Large intestine (tissue), 3 donors: ENCODE measurements around the gene ELMO2. TPM values are rescaled to one million over a fixed set of nuclear protein-coding genes. Genes with fewer than 3 reads are reported as not detected.
A peak's percentile ranks its signal among the peaks of the same experiment; 100 is the strongest.
"Not testable (repeated sequence)": the region's sequence is repeated elsewhere in the genome, so short reads cannot be mapped to it uniquely, and the experiment has no call there.

Experiments used
- DNase-seq, 2 donors: peaks; one replicate each; pipeline versions ENCODE4 v3.0.0 to v3.0.0-alpha.2; 2013
- H3K27ac ChIP-seq: one replicate; pipeline ENCODE4 v1.5.1; 2013; ENCODE audit warnings: low read length
- H3K27me3 ChIP-seq: 2 replicates; pipeline ENCODE4 v1.6.1; 2013; ENCODE audit warnings: low read length; ENCODE audit not compliant: control insufficient read depth, insufficient read depth
- H3K36me3 ChIP-seq: 2 replicates; pipeline ENCODE4 v1.6.1; 2013; ENCODE audit warnings: low read length; ENCODE audit not compliant: control insufficient read depth, insufficient read depth
- H3K4me1 ChIP-seq: one replicate; pipeline ENCODE4 v1.6.1; 2013; ENCODE audit warnings: low read length; ENCODE audit not compliant: control insufficient read depth, insufficient read depth
- H3K4me3 ChIP-seq: one replicate; pipeline ENCODE4 v1.5.1; 2013; ENCODE audit warnings: low read length
- H3K9me3 ChIP-seq: one replicate; pipeline ENCODE4 v1.6.1; 2013; ENCODE audit warnings: mild to moderate bottlenecking, low read depth, low read length, moderate library complexity; ENCODE audit not compliant: control insufficient read depth
- WGBS: methylation state at CpG from one replicate; pipeline ENCODE4 v1.1.5; 2013; ENCODE audit warnings: low lambda C conversion rate; ENCODE audit not compliant: insufficient coverage; 5-methylcytosine and 5-hydroxymethylcytosine counted together
- polyA plus RNA-seq: library from polyadenylated mRNA; unstranded; fragments of 120-200 nt; gene quantifications from one replicate; pipeline ENCODE4 v1.2.1, GENCODE V29; 2013

Gene ELMO2
- polyA plus RNA-seq, 1 donor: 40.2 TPM

DNA sequence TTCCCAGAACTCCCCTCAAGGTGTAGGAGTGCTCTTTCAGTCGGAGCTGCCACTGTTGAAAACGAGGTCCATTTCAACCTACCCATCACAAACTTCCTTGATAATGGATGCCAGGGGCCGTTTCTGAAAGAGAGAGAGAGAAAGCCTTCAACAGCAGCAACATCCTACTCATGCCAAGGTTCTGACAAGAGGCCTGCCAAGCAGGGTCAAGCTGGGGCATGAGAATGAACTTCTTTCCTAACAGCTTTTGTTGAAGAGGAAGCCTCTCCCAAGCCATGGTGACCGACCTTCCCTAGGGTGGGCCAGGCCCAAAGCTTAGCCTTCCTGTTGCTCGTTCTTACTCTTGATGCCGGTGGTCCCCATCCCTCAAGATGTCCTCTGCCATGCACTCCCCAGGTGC is 12.4 kb downstream of the ELMO2 start:
- Histone ChIP-seq H3K4me1 (no peaks in the 10 kb centered on the region), H3K36me3 (peaks cover 60% of the 10 kb centered on the region), H3K4me3 (no peak overlapping the region), H3K27me3 (no peaks in the 10 kb centered on the region), H3K27ac (no peak overlapping the region), H3K9me3 (no peaks in the 10 kb centered on the region)
- no peak for DNase-seq
- WGBS: no CpG with 5 or more reads among the region's 6 CpGs

DNA sequence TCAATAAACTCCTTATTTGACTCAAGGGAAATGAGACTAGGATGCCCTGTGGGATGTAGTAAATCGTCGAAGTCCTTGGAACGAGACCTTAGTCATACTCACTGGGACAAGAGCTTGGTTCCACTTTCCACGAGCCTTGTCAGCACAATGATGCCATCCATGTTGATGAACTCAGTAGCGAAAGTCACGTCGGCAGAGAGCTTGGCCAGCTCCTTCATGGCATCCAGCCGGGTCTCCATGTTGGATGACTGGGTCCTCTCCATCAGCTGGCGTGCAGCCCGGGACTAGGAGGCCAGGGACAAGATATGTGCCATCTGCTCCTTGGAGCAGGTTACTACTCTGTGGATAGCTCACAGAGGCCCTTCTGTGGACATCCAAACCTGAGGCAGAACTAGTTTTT is 17.5 kb downstream of the ELMO2 start:
- Histone ChIP-seq H3K4me3 (no peak overlapping the region), H3K27ac (no peak overlapping the region), H3K36me3 (peaks cover 87% of the 10 kb centered on the region), H3K4me1 (no peaks in the 10 kb centered on the region), H3K27me3 (no peaks in the 10 kb centered on the region), H3K9me3 (no peaks in the 10 kb centered on the region)
- no peak for DNase-seq
- WGBS: no CpG with 5 or more reads among the region's 10 CpGs

DNA sequence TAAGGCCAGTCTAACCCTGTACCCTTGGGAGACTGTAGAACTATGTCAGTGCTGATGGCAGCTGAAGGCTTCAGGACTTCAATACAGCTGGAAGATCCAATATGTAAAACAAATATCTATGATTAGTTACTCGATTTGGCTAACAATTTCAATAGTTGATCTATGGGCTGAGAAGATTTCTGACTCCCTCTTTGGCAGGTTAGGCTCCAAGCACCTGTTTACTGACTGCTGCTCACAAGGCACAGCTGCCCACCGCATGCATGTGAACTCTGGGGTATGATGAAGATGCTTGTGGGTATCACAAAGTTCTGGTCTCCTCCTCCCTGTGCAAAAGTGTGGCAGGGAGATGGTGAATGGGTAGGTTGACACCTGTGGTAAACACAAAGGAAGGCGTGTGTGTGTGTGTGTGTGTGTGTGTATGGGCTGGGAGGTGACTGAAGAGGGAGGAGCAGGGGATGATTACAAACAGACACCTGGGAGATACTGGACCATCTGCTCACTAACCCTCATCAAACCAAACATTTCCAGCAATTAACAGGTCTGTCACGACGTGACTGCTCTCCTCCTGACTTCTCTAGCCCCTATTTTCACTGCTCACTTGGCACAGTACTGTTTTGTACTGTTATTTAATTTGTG is 18.1 kb downstream of the ELMO2 start:
- no peak overlapping the region for H3K27ac ChIP-seq
- H3K4me3 ChIP-seq: no peak overlapping the region
- no peak for DNase-seq
- peaks cover 85% of the 10 kb centered on the region for H3K36me3 ChIP-seq
- WGBS: no CpG with 5 or more reads among the region's 5 CpGs
- no peaks in the 10 kb centered on the region for H3K27me3 ChIP-seq
- H3K9me3 ChIP-seq: no peaks in the 10 kb centered on the region
- no peaks in the 10 kb centered on the region for H3K4me1 ChIP-seq

DNA sequence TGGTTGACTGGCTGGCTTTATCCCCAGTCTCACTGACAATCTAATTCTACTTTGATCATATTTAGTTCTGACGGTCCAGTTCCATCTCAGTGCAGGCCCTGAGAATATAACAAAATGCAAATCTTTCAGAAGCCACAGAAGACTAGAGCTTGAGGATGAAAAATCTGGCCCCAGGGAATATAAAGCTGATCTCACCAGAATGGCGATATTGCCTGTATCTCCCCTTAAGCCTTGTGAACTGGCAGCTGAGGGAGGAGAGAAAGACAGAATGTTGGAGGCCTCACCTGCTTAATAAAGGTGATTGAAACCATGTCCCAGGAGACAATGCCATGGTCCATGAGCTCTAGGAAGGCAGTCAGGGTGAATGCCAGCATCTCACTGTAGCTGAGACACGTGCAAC is 19.4 kb downstream of the ELMO2 start:
- H3K36me3 ChIP-seq: peaks cover 86% of the 10 kb centered on the region
- H3K27ac ChIP-seq, H3K9me3 ChIP-seq, H3K4me1 ChIP-seq, DNase-seq, H3K4me3 ChIP-seq, H3K27me3 ChIP-seq: not testable (repeated sequence)
- WGBS: 100% methylated on average over 1 of the region's 3 CpGs

DNA sequence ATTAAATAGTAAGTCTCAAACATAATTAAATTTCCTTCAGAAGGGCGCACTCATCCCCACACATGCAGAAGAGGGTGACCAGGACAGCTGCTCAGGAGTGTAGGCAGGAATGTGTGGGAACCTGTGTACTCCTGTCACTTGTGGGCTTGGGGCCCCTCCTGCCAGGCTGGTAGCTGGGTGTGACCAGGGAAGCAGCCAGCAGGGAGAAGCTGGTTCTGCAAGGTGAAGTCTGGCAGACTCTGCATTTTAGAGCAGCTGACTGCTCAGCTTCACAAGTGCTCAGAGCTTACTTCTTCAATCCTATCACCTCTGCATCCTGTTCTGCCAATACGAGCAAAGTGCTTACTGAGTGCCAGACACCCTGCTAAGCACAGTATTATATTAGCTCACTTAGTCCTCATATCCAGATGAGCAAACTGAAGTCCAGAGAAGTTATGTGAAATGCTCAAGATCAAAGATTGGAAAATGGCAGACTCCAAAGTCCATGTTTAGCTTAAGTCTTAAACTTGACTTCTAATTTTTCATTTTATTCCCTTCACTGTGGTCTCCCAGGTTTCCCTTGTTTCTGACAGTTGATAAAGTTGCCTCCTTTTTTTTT is 27.9 kb downstream of the ELMO2 start:
- Histone ChIP-seq H3K27me3 (no peaks in the 10 kb centered on the region), H3K27ac (no peak overlapping the region), H3K4me1 (no peaks in the 10 kb centered on the region), H3K36me3 (peaks cover 78% of the 10 kb centered on the region), H3K4me3 (no peak overlapping the region), H3K9me3 (no peaks in the 10 kb centered on the region)
- no CpG with 5 or more reads among the region's 2 CpGs for WGBS
- DNase-seq: peak in 1 of 2 donors; percentile 52

DNA sequence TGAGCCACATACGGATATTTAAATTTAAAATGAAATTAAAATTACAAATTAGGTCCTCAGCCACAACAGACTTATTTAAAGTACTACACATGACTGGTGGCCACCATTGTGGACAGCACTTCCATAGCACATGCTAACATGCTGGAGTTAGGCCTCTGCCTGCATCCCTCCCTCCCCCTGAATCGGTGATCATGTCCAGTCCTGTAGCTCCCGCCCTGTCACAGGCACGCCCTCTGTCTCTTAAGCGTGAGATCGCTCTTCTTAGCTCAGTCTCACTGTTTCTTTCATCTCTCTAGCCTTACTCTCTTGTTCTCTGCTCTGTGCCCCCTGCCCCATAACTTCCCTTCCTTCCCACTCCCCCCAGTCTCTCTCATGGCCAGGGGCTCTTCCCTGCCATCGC is 28.9 kb downstream of the ELMO2 start:
- Histone ChIP-seq H3K4me3 (no peak overlapping the region), H3K27ac (no peak overlapping the region), H3K27me3 (no peaks in the 10 kb centered on the region), H3K4me1 (no peaks in the 10 kb centered on the region), H3K9me3 (no peaks in the 10 kb centered on the region), H3K36me3 (peaks cover 78% of the 10 kb centered on the region)
- 89% methylated on average over 3 of the region's 7 CpGs for WGBS
- no peak for DNase-seq

DNA sequence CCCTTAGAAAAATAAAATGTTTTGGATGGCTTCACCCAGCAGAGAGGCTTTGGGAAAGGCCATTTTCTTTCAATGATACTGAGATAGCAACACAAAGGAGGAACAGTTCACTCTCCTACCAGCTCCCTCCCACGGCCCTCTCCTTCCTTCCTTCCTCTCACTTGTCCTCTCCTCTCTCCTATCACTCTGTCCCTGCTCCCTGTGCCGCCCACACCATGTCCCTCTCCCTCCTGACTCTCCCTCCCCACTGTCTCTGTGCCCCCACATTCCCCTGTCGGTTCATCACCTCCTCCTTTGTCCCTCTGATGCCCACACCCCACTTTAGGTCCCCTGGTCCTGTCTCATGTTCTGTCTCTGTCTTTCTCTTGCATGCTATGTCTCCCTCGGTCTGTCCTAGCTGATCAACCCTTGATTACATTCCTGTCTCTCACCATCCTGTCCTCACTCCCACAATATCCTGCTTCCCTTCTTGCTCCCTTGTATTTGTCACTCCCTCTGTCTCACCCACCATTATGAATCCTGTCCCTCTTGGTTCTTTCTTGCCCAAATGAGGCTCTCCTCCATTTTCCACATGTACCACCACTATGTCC is 30.1 kb downstream of the ELMO2 start:
- no peaks in the 10 kb centered on the region for H3K27me3 ChIP-seq
- DNase-seq: no peak
- H3K36me3 ChIP-seq: peaks cover 75% of the 10 kb centered on the region
- 89% methylated on average over 4 of the region's 4 CpGs for WGBS
- no peak overlapping the region for H3K4me3 ChIP-seq
- no peaks in the 10 kb centered on the region for H3K9me3 ChIP-seq
- no peak overlapping the region for H3K27ac ChIP-seq
- no peaks in the 10 kb centered on the region for H3K4me1 ChIP-seq

DNA sequence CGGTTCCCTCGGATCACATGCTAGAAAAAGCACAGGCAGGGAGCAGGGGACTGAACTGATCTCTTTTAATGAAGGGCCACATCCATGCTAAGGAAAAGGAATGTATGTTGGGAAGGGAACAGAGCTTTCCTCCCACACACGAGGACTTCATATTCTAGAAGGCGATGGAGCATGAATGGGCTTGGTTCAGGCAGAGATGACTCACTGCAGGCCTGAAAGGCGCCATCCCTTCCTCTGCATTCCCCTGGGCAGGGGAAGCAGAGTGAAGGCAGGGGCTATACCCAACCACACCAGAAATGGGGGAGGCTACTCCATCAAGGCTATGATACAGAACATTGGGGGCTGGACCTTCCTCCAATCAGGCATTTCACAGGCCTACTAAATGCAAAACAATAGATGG is 30.6 kb downstream of the ELMO2 start:
- no peaks in the 10 kb centered on the region for H3K9me3 ChIP-seq
- WGBS: no CpG with 5 or more reads among the region's 5 CpGs
- peaks cover 77% of the 10 kb centered on the region for H3K36me3 ChIP-seq
- DNase-seq: no peak
- no peak overlapping the region for H3K4me3 ChIP-seq
- no peak overlapping the region for H3K27ac ChIP-seq
- no peaks in the 10 kb centered on the region for H3K27me3 ChIP-seq
- H3K4me1 ChIP-seq: no peaks in the 10 kb centered on the region

DNA sequence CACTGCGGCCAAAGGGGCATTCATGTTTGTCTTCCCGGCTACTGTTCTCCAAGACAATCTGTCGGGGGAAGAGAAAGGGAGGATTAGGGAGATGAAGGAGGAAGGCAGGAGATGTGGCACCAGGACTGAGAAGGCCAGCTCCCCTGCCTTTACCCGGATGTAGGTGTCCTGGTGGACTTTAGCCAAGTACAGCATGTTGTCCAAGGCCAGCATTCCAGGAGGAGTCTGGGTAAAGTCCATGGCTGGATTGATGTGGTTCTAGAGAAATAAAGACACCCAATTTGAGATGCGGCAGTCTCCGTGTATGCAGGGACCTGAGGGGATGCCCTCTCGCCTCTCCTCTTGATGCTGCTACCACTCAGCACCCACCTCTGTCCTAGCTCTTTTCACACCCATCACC is 32.0 kb downstream of the ELMO2 start:
- no peaks in the 10 kb centered on the region for H3K9me3 ChIP-seq
- no CpG with 5 or more reads among the region's 7 CpGs for WGBS
- H3K4me3 ChIP-seq: no peak overlapping the region
- H3K27ac ChIP-seq: no peak overlapping the region
- H3K4me1 ChIP-seq: no peaks in the 10 kb centered on the region
- H3K36me3 ChIP-seq: peaks cover 77% of the 10 kb centered on the region
- H3K27me3 ChIP-seq: no peaks in the 10 kb centered on the region
- DNase-seq: no peak

DNA sequence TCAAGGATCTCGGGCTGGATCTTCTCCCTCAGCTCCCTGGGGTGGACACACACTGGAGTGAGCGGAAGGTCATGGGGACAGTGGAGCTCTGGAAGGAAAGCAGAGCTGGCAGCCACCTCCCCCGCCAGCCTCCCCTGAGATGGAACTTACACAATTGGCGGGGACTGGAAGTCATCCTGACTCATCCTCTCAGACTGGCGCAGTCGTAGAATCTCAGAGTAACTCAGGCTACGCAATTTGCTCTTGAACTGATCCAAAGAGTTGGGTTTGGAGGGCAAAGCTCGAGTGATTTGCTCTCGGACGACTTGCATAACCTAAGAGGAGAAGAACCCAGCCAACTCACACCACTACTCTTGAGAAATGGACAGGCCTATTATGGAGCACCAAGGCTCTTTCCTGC is 34.8 kb downstream of the ELMO2 start:
- Histone ChIP-seq H3K27ac (no peak overlapping the region), H3K27me3 (no peaks in the 10 kb centered on the region), H3K36me3 (peaks cover 90% of the 10 kb centered on the region), H3K4me3 (no peak overlapping the region), H3K9me3 (no peaks in the 10 kb centered on the region), H3K4me1 (peaks cover 4% of the 10 kb centered on the region)
- DNase-seq: no peak
- WGBS: no CpG with 5 or more reads among the region's 10 CpGs

DNA sequence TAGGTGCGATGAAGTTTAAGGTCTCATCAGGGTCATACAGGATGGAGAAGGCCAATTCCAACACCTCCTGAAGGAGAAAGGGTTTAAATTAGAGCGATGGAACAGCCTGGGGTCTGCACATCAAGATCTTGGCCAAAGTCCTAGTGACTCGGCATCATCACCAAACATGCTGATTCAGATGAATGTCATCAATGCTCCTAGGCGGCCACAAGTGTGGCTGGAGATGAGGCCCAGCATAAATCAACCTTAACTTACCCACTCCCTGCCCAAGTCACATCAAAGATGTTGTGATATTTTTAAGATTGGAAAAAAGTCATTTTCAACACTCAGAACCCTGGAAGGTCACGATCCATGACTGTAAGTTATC is 37.5 kb downstream of the ELMO2 start:
- no peak for DNase-seq
- H3K4me3 ChIP-seq: no peak overlapping the region
- H3K36me3 ChIP-seq: peaks cover 79% of the 10 kb centered on the region
- no peaks in the 10 kb centered on the region for H3K9me3 ChIP-seq
- 100% methylated on average over 1 of the region's 5 CpGs for WGBS
- peak overlapping the region; percentile 53 for H3K27ac ChIP-seq
- H3K27me3 ChIP-seq: no peaks in the 10 kb centered on the region
- H3K4me1 ChIP-seq: peaks cover 9% of the 10 kb centered on the region
